Measurements from ENCODE around the gene MYH7.
"Not testable (repeated sequence)": the region's sequence is repeated elsewhere in the genome, so short reads cannot be mapped to it uniquely, and the experiment has no call there.

MYH7 gene

DNA sequence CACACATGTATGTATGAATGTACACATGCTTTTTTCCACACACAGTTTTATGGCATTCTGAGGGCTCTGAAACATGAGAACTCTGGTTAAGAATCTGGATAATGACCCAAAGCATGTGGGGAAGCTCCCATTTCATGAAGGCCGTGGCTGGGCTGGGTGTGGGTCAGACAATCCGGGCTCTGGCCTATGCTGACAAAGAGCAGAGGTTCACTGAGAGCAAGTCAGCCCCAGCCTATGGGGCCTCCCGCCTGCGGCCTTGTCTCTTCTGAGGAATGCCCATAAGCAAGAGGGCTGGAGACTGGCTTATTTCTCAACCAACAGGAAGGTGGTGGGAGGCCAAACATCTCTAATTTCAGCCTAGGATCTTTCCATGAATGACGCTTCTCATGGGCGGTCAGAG, 35.9 kb downstream of the MYH7 start:
- Histone ChIP-seq H3K27me3 (ENCODE audit: control insufficient read depth in 1 of 2, insufficient read depth in 2 of 2, low read length in 2 of 2) (peaks cover 0 to 2% of the 10 kb centered on the region in 2 donors), H3K4me3 (ENCODE audit: low read length in 2 of 2) (no peak overlapping the region), H3K27ac (ENCODE audit: low read length) (no peak overlapping the region), H3K4me1 (ENCODE audit: control insufficient read depth, insufficient read depth, low read length) (no peaks in the 10 kb centered on the region), H3K36me3 (ENCODE audit: control insufficient read depth in 2 of 2, insufficient read depth in 2 of 2, low read length in 2 of 2) (no peaks in the 10 kb centered on the region), H3K9me3 (ENCODE audit: control insufficient read depth in 2 of 2, low read length in 2 of 2) (no peaks in the 10 kb centered on the region), H3K9ac (ENCODE audit: low read length in 2 of 2) (no peak overlapping the region)

DNA sequence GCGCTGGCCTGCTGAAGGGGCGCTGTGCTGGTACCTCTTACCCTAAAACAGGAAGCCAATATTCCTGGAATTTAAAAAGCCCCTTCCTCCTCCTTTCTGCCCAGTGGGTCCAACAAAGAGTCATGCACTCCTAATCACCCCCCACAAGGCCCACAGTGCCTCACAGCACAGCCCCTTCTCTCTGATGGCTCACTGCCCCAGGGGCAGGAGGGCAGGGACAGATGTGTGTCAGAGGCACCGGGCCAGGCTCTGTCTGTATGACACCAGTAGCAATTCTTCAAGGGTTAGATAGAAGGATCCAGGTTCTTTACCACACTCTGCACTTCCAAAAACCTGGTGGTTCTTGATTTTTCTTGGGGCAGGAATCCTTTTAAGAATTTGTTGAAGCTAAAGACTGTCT, 36.3 kb downstream of the MYH7 start:
- Histone ChIP-seq H3K4me1 (ENCODE audit: control insufficient read depth, insufficient read depth, low read length) (no peaks in the 10 kb centered on the region), H3K9me3 (ENCODE audit: control insufficient read depth in 2 of 2, low read length in 2 of 2) (no peaks in the 10 kb centered on the region), H3K36me3 (ENCODE audit: control insufficient read depth in 2 of 2, insufficient read depth in 2 of 2, low read length in 2 of 2) (no peaks in the 10 kb centered on the region), H3K4me3 (ENCODE audit: low read length in 2 of 2) (no peak overlapping the region), H3K27ac (ENCODE audit: low read length) (no peak overlapping the region), H3K9ac (ENCODE audit: low read length in 2 of 2) (no peak overlapping the region), H3K27me3 (ENCODE audit: control insufficient read depth in 1 of 2, insufficient read depth in 2 of 2, low read length in 2 of 2) (peaks cover 0 to 2% of the 10 kb centered on the region in 2 donors)

DNA sequence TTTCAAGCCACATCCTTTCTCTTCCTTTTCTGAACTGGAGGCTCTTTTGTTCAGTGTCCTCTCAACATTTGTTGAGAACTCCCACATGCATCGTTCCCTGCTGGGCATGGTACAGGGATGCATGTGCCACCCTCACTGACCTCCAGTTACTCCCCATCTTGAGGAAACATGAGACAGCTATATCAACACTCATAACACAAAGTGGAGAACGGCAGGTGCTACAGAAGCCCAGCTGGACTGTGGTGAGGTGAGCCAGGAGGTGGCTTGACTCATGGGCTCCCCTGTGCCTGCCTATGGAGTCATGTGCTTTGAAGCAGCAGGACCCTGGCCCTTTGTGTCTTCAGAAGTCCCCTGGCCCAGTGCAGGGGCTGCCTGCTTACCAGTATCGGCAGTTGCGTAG, 37.1 kb downstream of the MYH7 start:
- Histone ChIP-seq H3K9ac (ENCODE audit: low read length in 2 of 2) (no peak overlapping the region), H3K36me3 (ENCODE audit: control insufficient read depth in 2 of 2, insufficient read depth in 2 of 2, low read length in 2 of 2) (no peaks in the 10 kb centered on the region), H3K27me3 (ENCODE audit: control insufficient read depth in 1 of 2, insufficient read depth in 2 of 2, low read length in 2 of 2) (peaks cover 0 to 2% of the 10 kb centered on the region in 2 donors), H3K4me3 (ENCODE audit: low read length in 2 of 2) (no peak overlapping the region), H3K9me3 (ENCODE audit: control insufficient read depth in 2 of 2, low read length in 2 of 2) (no peaks in the 10 kb centered on the region), H3K27ac (ENCODE audit: low read length) (no peak overlapping the region), H3K4me1 (ENCODE audit: control insufficient read depth, insufficient read depth, low read length) (no peaks in the 10 kb centered on the region)

DNA sequence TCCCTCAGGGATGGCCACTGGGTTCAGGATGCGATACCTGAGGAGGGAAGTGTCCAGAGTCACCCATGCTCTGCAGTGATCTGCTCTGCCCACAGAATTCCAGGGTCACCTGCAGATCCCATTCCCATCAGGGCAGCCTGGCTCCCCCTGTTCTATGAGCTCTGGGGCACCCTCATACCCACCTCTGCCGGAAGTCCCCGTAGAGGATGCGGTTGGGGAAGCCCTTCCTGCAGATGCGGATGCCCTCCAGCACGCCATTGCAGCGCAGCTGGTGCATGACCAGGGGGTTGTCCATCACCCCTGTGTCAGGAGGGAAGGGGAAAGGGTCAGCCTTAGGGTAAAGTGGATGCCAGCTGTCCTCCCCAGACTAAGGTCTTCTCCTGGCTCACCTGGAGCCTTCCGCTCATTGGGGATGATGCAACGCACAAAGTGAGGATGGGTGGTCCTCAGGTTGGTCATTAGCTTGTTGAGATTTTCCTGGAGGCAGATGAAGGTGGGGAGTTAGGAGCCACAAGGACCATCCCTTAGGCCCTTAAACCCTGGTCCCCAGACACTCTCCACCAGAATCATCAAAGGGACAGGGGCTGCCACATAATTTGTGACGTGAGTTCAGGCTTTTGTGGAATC, 38.6 kb downstream of the MYH7 start:
- Histone ChIP-seq H3K36me3 (ENCODE audit: control insufficient read depth in 2 of 2, insufficient read depth in 2 of 2, low read length in 2 of 2) (no peaks in the 10 kb centered on the region), H3K9me3 (ENCODE audit: control insufficient read depth in 2 of 2, low read length in 2 of 2) (no peaks in the 10 kb centered on the region), H3K4me1 (ENCODE audit: control insufficient read depth, insufficient read depth, low read length) (no peaks in the 10 kb centered on the region), H3K27ac (ENCODE audit: low read length) (no peak overlapping the region), H3K9ac (ENCODE audit: low read length in 2 of 2) (no peak overlapping the region), H3K4me3 (ENCODE audit: low read length in 2 of 2) (no peak overlapping the region), H3K27me3 (ENCODE audit: control insufficient read depth in 1 of 2, insufficient read depth in 2 of 2, low read length in 2 of 2) (no peaks in the 10 kb centered on the region)

DNA sequence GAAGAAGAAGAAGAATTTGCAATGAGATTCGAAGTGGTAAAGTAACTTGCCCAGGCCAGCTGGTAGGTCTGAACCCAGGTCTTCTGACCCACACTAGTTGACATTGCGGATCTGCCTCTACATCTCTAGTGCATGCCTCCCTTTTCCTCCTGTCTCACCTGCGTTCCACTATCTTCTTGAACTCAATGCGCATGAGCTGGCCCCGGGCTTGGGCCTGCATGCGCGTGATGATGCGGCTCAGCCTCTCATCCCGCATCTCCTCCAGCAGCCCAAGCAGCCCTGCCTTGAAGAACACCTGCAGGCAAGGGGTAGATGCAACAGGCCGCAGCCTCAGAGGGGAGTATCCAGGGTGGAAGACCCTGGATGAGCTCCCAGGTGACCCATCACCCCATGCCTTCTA, 39.3 kb downstream of the MYH7 start:
- no peak overlapping the region for H3K27ac ChIP-seq (ENCODE audit: low read length)
- H3K27me3 ChIP-seq (ENCODE audit: control insufficient read depth in 1 of 2, insufficient read depth in 2 of 2, low read length in 2 of 2), result no peaks in the 10 kb centered on the region
- H3K4me3 ChIP-seq (ENCODE audit: low read length in 2 of 2), result no peak overlapping the region
- H3K36me3 ChIP-seq (ENCODE audit: control insufficient read depth in 2 of 2, insufficient read depth in 2 of 2, low read length in 2 of 2), result no peaks in the 10 kb centered on the region
- H3K9ac ChIP-seq (ENCODE audit: low read length in 2 of 2), result no peak overlapping the region
- no peaks in the 10 kb centered on the region for H3K4me1 ChIP-seq (ENCODE audit: control insufficient read depth, insufficient read depth, low read length)
- H3K9me3 ChIP-seq (ENCODE audit: control insufficient read depth in 2 of 2, low read length in 2 of 2), result no peaks in the 10 kb centered on the region

DNA sequence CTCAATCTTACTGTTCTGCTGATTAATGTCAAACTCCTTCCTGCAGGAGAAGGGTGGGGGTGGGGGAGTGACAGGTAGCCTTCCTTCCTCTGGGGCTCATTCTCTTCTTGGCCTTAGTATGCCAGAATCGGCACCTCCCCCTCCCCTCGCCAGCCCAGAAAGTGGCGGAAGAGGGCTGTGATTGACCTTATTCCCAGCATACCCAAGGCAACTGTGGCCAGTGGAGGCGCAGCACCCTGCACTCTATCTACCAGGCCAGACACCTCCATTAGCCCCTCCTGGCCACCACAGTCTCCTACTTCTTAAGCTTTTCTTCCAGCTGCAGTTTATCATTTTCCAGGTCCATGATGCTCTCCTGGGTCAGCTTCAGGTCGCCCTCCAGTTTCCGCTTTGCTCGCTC, 42.8 kb downstream of the MYH7 start:
- no peak overlapping the region for H3K9ac ChIP-seq (ENCODE audit: low read length in 2 of 2)
- H3K4me3 ChIP-seq (ENCODE audit: low read length in 2 of 2), result no peak overlapping the region
- no peaks in the 10 kb centered on the region for H3K9me3 ChIP-seq (ENCODE audit: control insufficient read depth in 2 of 2, low read length in 2 of 2)
- no peaks in the 10 kb centered on the region for H3K27me3 ChIP-seq (ENCODE audit: control insufficient read depth in 1 of 2, insufficient read depth in 2 of 2, low read length in 2 of 2)
- H3K27ac ChIP-seq (ENCODE audit: low read length), result no peak overlapping the region
- no peaks in the 10 kb centered on the region for H3K4me1 ChIP-seq (ENCODE audit: control insufficient read depth, insufficient read depth, low read length)
- no peaks in the 10 kb centered on the region for H3K36me3 ChIP-seq (ENCODE audit: control insufficient read depth in 2 of 2, insufficient read depth in 2 of 2, low read length in 2 of 2)

DNA sequence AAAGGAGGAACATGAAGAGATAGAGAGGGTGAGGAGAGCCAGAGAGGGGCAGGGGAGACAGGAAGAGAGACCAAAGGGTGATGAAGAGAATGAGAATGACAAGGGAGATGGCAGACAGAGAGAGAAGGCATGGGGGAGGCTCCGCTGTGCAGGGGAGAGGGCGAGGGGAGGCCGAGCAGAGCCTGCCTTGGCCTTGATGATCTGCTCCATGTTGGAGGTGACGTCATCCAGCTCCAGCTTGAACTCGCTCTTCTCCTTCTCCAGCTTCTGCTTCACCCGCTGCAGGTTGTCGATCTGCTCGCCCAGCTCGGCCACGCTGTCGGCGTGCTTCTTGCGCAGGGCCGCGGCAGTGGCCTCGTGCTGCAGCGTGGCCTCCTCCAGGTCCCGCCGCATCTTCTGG, 45.6 kb downstream of the MYH7 start:
- not testable (repeated sequence) for H3K27ac ChIP-seq (ENCODE audit: low read length); H3K9ac ChIP-seq (ENCODE audit: low read length in 2 of 2); H3K4me3 ChIP-seq (ENCODE audit: low read length in 2 of 2); H3K4me1 ChIP-seq (ENCODE audit: control insufficient read depth, insufficient read depth, low read length); H3K27me3 ChIP-seq (ENCODE audit: control insufficient read depth in 1 of 2, insufficient read depth in 2 of 2, low read length in 2 of 2); H3K36me3 ChIP-seq (ENCODE audit: control insufficient read depth in 2 of 2, insufficient read depth in 2 of 2, low read length in 2 of 2); H3K9me3 ChIP-seq (ENCODE audit: control insufficient read depth in 2 of 2, low read length in 2 of 2)

DNA sequence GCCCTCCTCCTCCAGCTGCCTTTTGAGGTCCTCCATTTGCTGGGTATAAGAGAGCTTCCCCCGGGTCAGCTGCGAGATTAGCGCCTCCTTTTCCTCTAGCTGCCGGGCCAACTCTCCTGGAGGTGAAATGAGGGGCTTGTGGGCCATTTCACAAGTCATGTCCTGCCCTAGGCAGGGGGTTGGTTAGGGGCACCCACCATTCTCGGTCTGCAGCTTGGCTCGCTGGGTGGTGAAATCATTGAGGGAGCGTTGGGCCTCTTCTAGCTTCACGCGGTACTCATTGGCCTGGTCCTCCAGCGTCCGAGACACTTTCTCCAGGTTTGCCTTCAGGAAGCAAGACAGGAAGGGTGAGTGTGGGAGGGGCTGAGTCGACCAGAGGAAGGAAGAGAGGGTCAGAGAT, 46.1 kb downstream of the MYH7 start:
- H3K36me3 ChIP-seq (ENCODE audit: control insufficient read depth in 2 of 2, insufficient read depth in 2 of 2, low read length in 2 of 2), result no peaks in the 10 kb centered on the region
- no peaks in the 10 kb centered on the region for H3K27me3 ChIP-seq (ENCODE audit: control insufficient read depth in 1 of 2, insufficient read depth in 2 of 2, low read length in 2 of 2)
- no peak overlapping the region for H3K4me3 ChIP-seq (ENCODE audit: low read length in 2 of 2)
- H3K9ac ChIP-seq (ENCODE audit: low read length in 2 of 2), result no peak overlapping the region
- no peak overlapping the region for H3K27ac ChIP-seq (ENCODE audit: low read length)
- no peaks in the 10 kb centered on the region for H3K4me1 ChIP-seq (ENCODE audit: control insufficient read depth, insufficient read depth, low read length)
- H3K9me3 ChIP-seq (ENCODE audit: control insufficient read depth in 2 of 2, low read length in 2 of 2), result no peaks in the 10 kb centered on the region

DNA sequence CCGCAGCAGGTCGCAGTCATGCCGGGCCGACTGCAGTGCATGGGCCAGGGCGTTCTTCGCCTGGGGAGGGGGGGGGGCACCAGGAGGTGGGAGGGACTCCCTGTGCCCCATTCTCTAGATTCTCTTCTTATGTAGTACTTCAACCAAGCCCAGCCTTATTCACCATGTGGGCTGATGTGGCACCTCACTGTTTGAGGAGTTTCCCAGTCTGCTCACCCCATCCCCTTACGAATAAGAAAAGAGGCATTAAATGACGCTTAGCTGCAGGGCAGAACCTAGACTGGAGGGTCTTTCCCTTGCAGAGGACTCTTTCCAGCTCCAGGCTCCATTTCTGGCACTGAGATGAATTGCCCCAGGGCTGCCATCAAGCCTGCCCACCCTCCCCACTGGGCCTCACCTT, 46.5 kb downstream of the MYH7 start:
- Histone ChIP-seq H3K9me3 (ENCODE audit: control insufficient read depth in 2 of 2, low read length in 2 of 2) (no peaks in the 10 kb centered on the region), H3K9ac (ENCODE audit: low read length in 2 of 2) (no peak overlapping the region), H3K36me3 (ENCODE audit: control insufficient read depth in 2 of 2, insufficient read depth in 2 of 2, low read length in 2 of 2) (no peaks in the 10 kb centered on the region), H3K27ac (ENCODE audit: low read length) (no peak overlapping the region), H3K4me3 (ENCODE audit: low read length in 2 of 2) (no peak overlapping the region), H3K27me3 (ENCODE audit: control insufficient read depth in 1 of 2, insufficient read depth in 2 of 2, low read length in 2 of 2) (no peaks in the 10 kb centered on the region), H3K4me1 (ENCODE audit: control insufficient read depth, insufficient read depth, low read length) (no peaks in the 10 kb centered on the region)

DNA sequence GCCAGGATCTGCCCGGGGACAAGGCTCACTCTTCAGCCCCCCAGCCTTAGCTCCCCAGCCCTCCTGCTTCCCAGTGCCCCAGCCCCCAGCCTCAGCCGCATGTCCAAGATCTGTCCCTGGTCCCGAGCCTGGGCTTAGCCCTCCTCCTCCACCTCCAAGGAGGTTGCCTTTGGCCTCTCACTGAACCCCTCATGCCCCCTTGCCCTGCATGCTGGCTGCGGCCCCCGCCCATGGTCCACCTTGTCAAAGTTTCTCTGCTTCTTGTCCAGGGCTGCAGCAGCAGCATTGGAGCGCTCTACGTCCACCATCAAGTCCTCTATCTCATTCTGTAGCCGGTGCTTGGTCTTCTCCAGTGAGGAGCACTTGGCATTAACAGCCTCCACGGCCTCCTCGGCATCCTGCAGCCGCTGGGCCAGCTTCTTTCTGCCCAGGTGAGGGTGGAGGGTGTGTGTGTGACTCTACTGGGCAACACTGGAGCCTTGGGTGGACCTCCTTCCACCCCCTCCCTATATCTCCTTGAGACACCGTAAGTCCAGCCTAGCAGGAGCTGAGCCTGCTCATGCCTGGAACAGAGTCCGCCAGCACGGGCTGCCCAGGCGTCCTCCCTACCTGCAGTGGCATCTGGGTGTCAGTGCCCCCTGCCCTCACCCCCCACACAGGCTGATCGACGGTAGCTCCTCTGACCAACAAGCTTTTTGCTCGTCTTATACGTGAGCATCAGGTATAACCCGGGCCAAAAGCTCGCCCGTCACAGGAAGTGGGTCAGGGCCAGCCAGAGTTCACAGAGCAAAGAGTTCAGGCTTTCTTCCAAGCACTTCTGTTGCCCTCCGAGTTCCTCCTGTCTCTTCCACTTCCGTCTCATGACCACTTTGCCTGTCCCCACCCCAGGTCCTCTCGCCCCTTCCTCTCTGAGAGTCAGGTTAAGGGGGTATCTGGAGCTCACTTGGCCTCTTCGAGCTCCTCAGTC, 47.3 kb downstream of the MYH7 start:
- Histone ChIP-seq H3K36me3 (ENCODE audit: control insufficient read depth in 2 of 2, insufficient read depth in 2 of 2, low read length in 2 of 2) (no peaks in the 10 kb centered on the region), H3K4me1 (ENCODE audit: control insufficient read depth, insufficient read depth, low read length) (no peaks in the 10 kb centered on the region), H3K27me3 (ENCODE audit: control insufficient read depth in 1 of 2, insufficient read depth in 2 of 2, low read length in 2 of 2) (no peaks in the 10 kb centered on the region), H3K9me3 (ENCODE audit: control insufficient read depth in 2 of 2, low read length in 2 of 2) (no peaks in the 10 kb centered on the region), H3K4me3 (ENCODE audit: low read length in 2 of 2) (no peak overlapping the region), H3K27ac (ENCODE audit: low read length) (no peak overlapping the region), H3K9ac (ENCODE audit: low read length in 2 of 2) (no peak overlapping the region)

DNA sequence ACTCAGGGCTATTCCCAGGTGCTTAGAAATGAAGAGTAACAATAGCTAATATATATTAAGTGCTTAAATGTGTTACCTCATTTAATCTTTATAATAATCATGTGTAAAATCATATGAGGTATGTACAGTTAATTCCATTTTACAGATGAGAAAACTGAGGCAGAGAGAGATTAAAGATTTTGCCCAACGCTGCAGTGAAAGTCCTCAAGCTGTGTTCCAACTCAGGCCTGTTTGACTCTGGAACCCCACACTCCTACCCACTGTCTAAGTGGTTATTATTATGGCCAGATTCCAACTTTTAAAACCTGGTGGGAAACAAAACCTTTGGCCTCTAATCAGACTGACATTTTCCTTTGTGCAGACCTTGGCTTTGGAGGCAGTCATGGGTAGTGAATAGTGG, 48.5 kb downstream of the MYH7 start:
- H3K27me3 ChIP-seq (ENCODE audit: control insufficient read depth in 1 of 2, insufficient read depth in 2 of 2, low read length in 2 of 2), result no peaks in the 10 kb centered on the region
- no peaks in the 10 kb centered on the region for H3K9me3 ChIP-seq (ENCODE audit: control insufficient read depth in 2 of 2, low read length in 2 of 2)
- H3K4me1 ChIP-seq (ENCODE audit: control insufficient read depth, insufficient read depth, low read length), result no peaks in the 10 kb centered on the region
- no peak overlapping the region for H3K4me3 ChIP-seq (ENCODE audit: low read length in 2 of 2)
- no peaks in the 10 kb centered on the region for H3K36me3 ChIP-seq (ENCODE audit: control insufficient read depth in 2 of 2, insufficient read depth in 2 of 2, low read length in 2 of 2)
- H3K9ac ChIP-seq (ENCODE audit: low read length in 2 of 2), result no peak overlapping the region
- no peak overlapping the region for H3K27ac ChIP-seq (ENCODE audit: low read length)
